SU-DHL-6 (cell line): ENCODE measurements around the gene PRKCE.

Experiments
- EZH2phosphoT487 ChIP-seq: fragments of 200-600 bp; sonication (generic), shearing (Covaris generic); conservative IDR thresholded peaks from 2 replicates; pipeline ENCODE4 v1.6.1; 2018; ENCODE audit warnings: mild to moderate bottlenecking, antibody characterized with exemption, low read length, moderate library complexity, mixed read lengths
- TF ChIP-seq, protein P1 (sequence below): fragments of 200-600 bp; sonication (generic); IDR thresholded peaks from one replicate; pipeline ENCODE4 v1.5.1; 2017; ENCODE audit warnings: antibody characterized with exemption, mild to moderate bottlenecking, low read length, moderate library complexity; ENCODE audit not compliant: insufficient read depth, poor library complexity, severe bottlenecking

DNA sequence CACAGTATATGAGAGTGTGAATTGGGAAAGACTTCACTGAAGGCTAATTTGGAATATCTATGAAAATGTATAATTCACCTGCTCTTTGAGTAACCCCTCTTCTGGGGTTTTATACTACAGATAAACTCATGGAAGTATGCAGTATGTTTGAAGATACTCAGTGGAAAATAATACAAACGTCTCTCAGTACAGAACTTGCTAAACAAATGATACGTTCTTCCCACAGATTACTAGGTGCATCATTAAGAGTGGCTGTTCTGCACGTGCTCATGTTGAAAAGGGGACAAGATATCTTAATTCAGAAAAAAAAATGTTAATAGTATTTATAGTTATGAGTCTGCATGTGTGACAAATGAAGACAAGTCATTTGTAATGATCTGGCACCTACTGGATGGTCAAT lies 575.5 kb downstream of the PRKCE start:
- TF ChIP-seq, protein P1, sequence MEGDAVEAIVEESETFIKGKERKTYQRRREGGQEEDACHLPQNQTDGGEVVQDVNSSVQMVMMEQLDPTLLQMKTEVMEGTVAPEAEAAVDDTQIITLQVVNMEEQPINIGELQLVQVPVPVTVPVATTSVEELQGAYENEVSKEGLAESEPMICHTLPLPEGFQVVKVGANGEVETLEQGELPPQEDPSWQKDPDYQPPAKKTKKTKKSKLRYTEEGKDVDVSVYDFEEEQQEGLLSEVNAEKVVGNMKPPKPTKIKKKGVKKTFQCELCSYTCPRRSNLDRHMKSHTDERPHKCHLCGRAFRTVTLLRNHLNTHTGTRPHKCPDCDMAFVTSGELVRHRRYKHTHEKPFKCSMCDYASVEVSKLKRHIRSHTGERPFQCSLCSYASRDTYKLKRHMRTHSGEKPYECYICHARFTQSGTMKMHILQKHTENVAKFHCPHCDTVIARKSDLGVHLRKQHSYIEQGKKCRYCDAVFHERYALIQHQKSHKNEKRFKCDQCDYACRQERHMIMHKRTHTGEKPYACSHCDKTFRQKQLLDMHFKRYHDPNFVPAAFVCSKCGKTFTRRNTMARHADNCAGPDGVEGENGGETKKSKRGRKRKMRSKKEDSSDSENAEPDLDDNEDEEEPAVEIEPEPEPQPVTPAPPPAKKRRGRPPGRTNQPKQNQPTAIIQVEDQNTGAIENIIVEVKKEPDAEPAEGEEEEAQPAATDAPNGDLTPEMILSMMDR = no peak
- TF ChIP-seq EZH2phosphoT487 = no peak
